Epidermal melanocyte (primary cell): Measurements from ENCODE around the gene ZNF860.
"Not testable (repeated sequence)": the region's sequence is repeated elsewhere in the genome, so short reads cannot be mapped to it uniquely, and the experiment has no call there.

ENCODE experiments used
- DNase-seq: peaks from one replicate; pipeline ENCODE4 v3.0.0; 2011; ENCODE audit warnings: low spot score; ENCODE audit not compliant: insufficient read length

ZNF860 gene

GRCh38 chr3:31960793-31961431 is 20.6 kb upstream of the ZNF860 start:
- DNase-seq, result no peak

GRCh38 chr3:31962801-31963205 is 18.7 kb upstream of the ZNF860 start:
- no peak for DNase-seq

- no peak for DNase-seq
Observed at GRCh38 chr3:31966978-31967591, 14.5 kb upstream of the ZNF860 start.

DNA sequence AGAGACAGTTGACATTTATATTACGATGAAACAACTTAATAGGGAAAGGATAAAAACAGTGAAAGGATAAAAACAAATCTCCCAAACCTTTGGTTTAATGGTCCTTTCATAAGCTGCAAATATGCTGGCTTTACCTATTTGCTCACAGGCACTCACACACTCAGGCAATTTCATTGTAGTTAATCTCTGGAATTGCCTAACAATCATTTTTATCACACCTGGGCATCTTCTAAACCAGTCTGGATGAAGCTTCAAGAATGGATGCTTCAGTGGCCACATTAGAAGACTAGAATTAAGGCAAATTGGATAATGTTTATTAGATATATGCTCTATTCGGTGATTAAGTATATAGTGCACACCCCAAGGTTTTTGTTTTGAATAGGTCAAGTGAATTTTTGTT is 14.0 kb upstream of the ZNF860 start:
- DNase-seq, result no peak

GRCh38 chr3:31968369-31968926 is 13.1 kb upstream of the ZNF860 start:
- DNase-seq, result no peak

DNA sequence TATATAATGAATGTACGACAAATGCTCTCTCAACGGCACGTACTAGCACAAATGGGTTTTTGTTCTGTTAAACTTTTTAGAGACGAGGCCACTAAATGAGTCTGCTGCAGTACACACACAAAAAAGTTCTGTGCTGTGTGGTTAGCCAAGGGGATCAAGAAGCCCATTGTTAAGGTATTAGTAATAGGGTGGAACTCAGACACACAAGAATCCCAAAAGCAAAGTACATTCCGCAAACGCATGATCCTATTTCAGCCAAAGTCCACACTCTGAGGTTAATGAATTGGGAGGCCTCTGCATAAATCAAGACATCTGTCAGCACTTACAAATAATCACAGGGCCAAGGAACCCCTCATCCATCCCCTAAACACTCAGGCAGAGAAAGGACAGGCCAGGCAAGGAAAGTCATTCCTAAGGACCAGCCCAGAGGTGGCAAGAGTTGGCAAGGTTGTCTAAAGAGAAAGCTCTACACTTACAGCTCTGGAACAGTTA is 12.6 kb upstream of the ZNF860 start:
- DNase-seq, result peak; percentile 78

GRCh38 chr3:31971607-31972006 is 9.9 kb upstream of the ZNF860 start:
- no peak for DNase-seq

DNA sequence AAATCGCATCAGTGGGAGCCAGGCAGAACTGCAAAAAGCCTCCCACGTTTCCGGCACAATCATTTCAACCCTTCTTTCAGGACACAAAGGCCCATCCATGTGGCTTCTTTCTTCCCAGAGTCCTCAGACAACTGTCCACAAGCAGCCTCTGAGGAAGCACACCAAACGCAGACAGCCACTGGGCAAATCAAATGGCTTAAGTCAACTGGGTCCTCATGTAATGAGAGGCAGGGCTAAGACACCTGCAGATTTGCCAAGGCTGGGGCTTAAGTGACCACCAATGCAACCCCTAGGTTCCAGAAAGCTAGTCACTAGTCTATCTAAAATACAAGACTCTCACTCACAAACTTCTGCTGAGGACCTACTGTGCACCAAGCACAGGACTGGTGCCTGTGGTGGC is 8.5 kb upstream of the ZNF860 start:
- DNase-seq, result no peak

DNA sequence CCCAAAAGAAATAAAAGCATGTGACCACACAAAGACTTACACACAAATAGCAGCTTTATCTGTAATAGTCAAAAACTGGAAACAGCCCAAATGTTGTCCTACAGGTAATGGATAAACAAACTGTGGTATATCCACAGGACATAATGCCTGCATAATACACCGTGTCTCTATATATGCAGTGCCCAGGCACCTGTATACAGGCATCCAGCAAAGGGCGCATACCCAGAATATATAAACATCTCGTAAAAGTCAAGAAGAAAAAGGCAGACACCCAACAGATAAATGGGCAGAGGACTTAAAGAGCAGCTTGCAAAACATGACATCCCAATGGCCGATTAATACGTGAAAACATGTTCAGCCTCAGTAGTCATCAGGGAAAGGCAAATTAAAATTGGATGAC is 7.7 kb upstream of the ZNF860 start:
- no peak for DNase-seq

DNA sequence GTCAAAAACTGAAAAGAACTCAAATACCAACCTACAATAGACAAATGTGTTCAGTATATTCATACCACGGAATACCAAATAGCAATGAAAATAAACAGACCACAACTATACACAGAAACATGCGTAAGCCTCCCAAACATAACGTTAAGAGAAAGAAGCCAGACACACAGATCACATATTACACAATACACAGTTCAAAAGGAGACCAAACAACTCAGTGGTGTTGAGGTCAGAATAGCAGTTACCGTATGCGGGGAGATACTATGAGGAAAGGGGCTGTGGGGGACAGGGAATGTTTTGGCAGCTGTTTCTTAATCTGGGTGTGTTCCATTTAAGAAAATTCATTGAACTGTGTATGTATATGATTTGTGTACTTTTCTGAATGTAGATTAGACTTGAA is 7.1 kb upstream of the ZNF860 start:
- DNase-seq, result no peak

GRCh38 chr3:31974964-31975363 is 6.6 kb upstream of the ZNF860 start:
- no peak for DNase-seq

- no peak for DNase-seq
Observed at GRCh38 chr3:31976302-31976701, 5.2 kb upstream of the ZNF860 start.

DNA sequence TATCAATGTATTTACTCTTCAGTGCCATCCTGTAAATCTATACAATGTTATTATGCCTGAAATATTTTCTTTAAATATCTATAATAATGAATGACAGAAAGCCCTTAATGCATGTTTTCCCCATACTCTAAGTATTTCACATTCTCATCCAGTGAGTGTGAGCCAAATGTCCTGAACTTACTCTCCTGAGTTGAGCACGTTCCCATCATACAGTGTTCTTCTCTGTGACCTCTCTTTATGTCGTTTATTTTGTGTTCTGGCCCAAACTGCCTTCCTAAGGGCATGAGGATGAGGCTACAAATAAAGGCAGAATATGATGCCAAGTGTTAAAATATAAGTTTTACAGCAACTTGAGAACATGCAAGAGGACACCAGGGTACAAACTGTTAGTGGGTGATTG is 3.8 kb upstream of the ZNF860 start:
- DNase-seq, result no peak

GRCh38 chr3:31978553-31978952 is 3.0 kb upstream of the ZNF860 start:
- no peak for DNase-seq

DNA sequence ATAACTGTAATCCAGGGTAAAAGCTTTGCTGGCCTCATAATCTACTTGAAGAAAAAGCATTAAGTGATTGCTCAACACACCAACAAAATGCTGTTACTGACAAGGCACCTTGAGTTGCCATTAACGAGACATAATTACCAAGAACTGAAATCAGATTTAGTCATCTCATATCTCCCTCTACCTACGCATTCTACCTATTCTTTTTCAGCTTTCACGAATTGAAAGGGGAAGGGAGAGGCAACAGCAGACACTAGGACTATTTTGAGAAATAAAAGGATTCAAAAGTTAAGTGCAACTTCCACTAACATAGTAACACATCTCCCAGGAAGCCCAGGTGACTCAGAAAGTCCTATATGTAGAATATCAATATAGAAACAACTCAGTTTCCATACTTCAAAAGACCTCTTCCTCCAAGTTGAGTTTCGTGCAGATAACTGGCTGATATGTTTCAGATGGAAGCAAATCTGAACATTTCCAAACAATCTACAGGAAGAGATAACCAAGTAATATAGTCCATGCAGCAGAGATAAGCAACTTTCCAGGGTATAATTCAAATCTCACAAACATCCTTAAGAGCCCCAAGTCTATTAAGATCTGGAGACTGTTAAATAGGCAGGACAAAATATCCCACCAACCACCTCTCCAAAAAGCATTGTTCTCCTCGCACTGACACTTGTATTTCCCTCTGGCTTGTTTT is 2.4 kb upstream of the ZNF860 start:
- DNase-seq, result no peak

DNA sequence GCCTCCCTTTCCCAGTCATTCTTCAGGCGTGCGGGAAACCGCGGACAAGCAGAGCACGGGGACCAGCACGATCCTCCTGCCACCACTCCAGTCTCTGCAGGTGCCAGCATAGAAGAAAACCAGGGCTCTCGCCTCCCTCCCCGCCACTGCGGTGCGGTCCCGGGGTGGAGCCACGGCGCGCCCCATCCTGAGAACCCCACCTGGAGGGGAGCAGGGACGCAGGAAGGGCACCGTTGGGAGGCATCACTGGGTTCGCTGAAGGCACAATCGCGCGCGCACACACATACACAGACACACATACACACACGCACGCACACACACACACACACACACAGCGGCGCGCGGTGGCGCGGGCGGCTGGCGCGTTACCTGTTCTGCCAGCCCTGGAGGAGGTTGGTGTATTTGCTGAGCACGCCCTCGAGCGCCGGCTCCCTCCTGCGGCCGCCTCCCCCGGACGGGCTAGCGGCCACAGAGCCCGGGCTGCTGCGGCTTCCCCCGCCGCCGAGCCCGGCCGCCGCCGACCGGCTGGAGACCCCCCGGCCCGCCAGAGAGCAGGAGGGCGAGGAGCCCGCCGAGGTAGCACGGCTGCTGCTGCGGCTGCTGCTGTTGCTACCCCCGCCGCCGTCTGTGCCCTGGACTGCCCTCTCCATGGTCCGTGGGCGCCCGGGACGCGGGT is 882 bp upstream of the ZNF860 start:
- DNase-seq, result no peak

DNA sequence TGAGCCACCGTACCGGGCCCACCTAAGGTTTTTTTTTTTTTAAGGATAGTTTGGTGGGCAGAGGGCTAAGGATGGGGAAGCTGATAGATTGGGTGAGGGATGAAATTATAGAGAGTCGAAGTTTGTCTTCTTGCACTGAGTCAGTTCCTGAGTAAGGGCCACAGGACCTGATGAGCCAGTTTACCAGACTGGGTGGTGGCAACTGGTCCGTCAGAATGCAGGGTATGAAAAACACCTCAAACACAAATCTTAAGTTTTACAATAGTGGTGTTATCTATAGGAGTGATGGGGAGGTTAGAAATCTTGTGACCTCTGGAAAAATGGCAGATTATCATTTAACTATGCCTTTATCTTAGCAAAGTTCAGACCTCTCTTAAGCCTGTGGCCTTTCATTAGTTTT is 2.8 kb downstream of the ZNF860 start:
- DNase-seq, result no peak

GRCh38 chr3:31985831-31986230 is 4.3 kb downstream of the ZNF860 start:
- no peak for DNase-seq

DNA sequence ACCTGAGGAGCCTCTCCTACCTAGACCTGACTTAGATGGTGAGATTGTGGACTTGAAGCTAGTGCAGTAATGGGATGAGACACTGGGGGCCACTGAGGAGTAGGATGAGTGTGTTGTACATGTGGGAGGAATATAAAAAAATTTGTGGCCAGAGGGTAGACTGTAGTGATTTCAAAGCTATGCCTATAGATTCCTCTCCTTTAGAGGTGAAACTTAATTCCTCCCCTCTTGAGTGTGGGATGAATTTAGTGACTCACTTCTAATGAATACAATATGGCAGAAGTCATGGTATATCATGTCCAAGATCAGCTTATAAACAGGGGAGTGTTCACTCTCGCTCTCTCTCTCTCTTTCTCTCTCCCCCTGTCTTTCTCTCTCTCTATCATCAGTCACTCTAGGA is 6.7 kb downstream of the ZNF860 start:
- no peak for DNase-seq

DNA sequence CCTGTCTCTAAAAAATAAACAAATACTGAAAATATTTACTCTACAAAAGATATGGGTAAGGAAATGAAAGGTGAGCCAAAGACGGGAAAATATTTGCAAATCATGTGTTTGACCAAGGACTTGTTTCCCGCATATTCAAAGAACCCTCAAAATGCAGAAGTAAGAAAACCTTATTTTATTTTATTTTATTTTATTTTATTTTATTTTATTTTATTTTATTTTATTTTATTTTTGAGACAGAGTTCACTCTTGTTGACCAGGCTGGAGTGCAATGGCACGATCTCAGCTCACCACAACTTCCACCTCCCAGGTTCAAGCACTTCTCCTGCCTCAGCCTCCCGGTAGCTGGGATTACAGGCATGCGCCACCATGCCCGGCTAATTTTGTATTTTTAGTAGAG is 11.4 kb downstream of the ZNF860 start:
- not testable (repeated sequence) for DNase-seq

GRCh38 chr3:31993843-31994242 is 12.3 kb downstream of the ZNF860 start:
- no peak for DNase-seq

- DNase-seq, result not testable (repeated sequence)
Observed at GRCh38 chr3:31995026-31995425, 13.5 kb downstream of the ZNF860 start.
